ENCODE data around the gene WNK1. TPM values are rescaled to one million over a fixed set of nuclear protein-coding genes. Genes with fewer than 3 reads are reported as not detected.

The WNK1 gene
- polyA plus RNA-seq, 2 of the 4 experiments (the other 2 are of a cell fraction) = 88.4 to 98.0 TPM

GRCh38 chr12:793037-793436 lies 40.7 kb downstream of the WNK1 start (continued):
- no peak for TF ChIP-seq JUNB (IDR thresholded peaks at IDR 0.05)
- TF ChIP-seq ZFP36 (IDR thresholded peaks at IDR 0.05; ENCODE audit: borderline replicate concordance, partially characterized antibody) = no peak

GRCh38 chr12:793711-794110 lies 41.3 kb downstream of the WNK1 start:
- H3K9me3 ChIP-seq = no peaks in the 10 kb centered on the region
- CTCF ChIA-PET = interaction anchor here (0.6 to 3.7 kb wide), 3 partner anchors 21 to 246 kb away, joined by 3 to 24 read pairs (median 5); no protein-coding TSS in a partner anchor
- H3K27ac ChIP-seq = no peak overlapping the region
- peak; percentile 84 for FAIRE-seq
- H3K4me1 ChIP-seq = peaks cover 51% of the 10 kb centered on the region
- TF ChIP-seq RFX5 (IDR thresholded peaks at IDR 0.05) (no peak), CEBPB (IDR thresholded peaks at IDR 0.05) (0 out of 4 replicates have a peak, but pooled peaks of 1 of the 2 experiments have one; percentile 9)
- POLR2A ChIA-PET = no interaction called here
- no peak overlapping the region for H3K4me2 ChIP-seq
- no peak for ATAC-seq
- H3K4me3 ChIP-seq = no peak overlapping the region
- DNase-seq (ENCODE audit: low read depth in 1 of 2, low spot score in 1 of 2) = no peak

GRCh38 chr12:795305-795704 lies 42.9 kb downstream of the WNK1 start:
- Histone ChIP-seq H3K4me1 (peaks cover 35% of the 10 kb centered on the region), H3K4me3 (no peak overlapping the region), H3K4me2 (no peak overlapping the region), H3K27ac (no peak overlapping the region), H3K9me3 (no peaks in the 10 kb centered on the region)
- no peak for ATAC-seq
- TF ChIP-seq CEBPB (IDR thresholded peaks at IDR 0.05) (no peak), ELK1 (IDR thresholded peaks at IDR 0.05; ENCODE audit: low read depth, low read length) (no peak)
- POLR2A ChIA-PET = no interaction called here
- FAIRE-seq = no peak
- no peak for DNase-seq (ENCODE audit: low read depth in 1 of 2, low spot score in 1 of 2)
- 83% methylated on average over 4 of the region's 4 CpGs for WGBS (ENCODE audit: missing lambda C conversion rate)
- CTCF ChIA-PET = interaction anchor here (1.1 to 3.7 kb wide), 2 partner anchors 19 to 20 kb away, joined by 5 to 24 read pairs; no protein-coding TSS in a partner anchor

- Histone ChIP-seq H3K4me2 (no peak overlapping the region), H3K4me3 (no peak overlapping the region), H3K27ac (no peak overlapping the region), H3K4me1 (peaks cover 45% of the 10 kb centered on the region), H3K9me3 (no peaks in the 10 kb centered on the region)
- TF ChIP-seq NR3C1 (IDR thresholded peaks at IDR 0.05) (no peak), TFCP2L1 (CRISPR knock-in tag; IDR thresholded peaks at IDR 0.05) (no peak), ZC3H11A (IDR thresholded peaks at IDR 0.05) (no peak)
- no peak for FAIRE-seq
- no peak for ATAC-seq
- CTCF ChIA-PET = interaction anchor here (0.8 to 2.1 kb wide), 5 partner anchors 14 to 149 kb away, joined by 3 to 8 read pairs (median 5); partner anchors contain the start of gene RAD52
- DNase-seq (ENCODE audit: low read depth in 1 of 2, low spot score in 1 of 2) = no peak
- POLR2A ChIA-PET = no interaction called here
Observed at GRCh38 chr12:800401-800800, 48.0 kb downstream of the WNK1 start.

- no peak for DNase-seq (ENCODE audit: low read depth in 1 of 2, low spot score in 1 of 2)
- H3K4me1 ChIP-seq = peaks cover 54% of the 10 kb centered on the region
- no peak for TF ChIP-seq SREBF2 (IDR thresholded peaks at IDR 0.05)
- no peak for TF ChIP-seq PHF8 (IDR thresholded peaks at IDR 0.05; ENCODE audit: borderline replicate concordance, low read depth)
- TF ChIP-seq CTCF (IDR thresholded peaks at IDR 0.05) = no peak
- TF ChIP-seq NFE2L2 (conservative IDR thresholded peaks at IDR 0.05; ENCODE audit: low read length) = no peak
- no peak for TF ChIP-seq HES2 (IDR thresholded peaks at IDR 0.05)
- TF ChIP-seq FOSB (CRISPR knock-in tag; IDR thresholded peaks at IDR 0.05) = no peak
- TF ChIP-seq E2F6 (IDR thresholded peaks at IDR 0.05; ENCODE audit: borderline replicate concordance, low read depth) = no peak
- TF ChIP-seq NR3C1 (IDR thresholded peaks at IDR 0.05) = no peak
- TF ChIP-seq HOXB13 (CRISPR knock-in tag; IDR thresholded peaks at IDR 0.05; ENCODE audit: low read depth) = no peak
- no peak for TF ChIP-seq BHLHE40 (IDR thresholded peaks at IDR 0.05; ENCODE audit: low read depth, low read length)
- no peak for TF ChIP-seq GATA3 (IDR thresholded peaks at IDR 0.05; ENCODE audit: borderline replicate concordance)
- no peak for TF ChIP-seq CHD4 (IDR thresholded peaks at IDR 0.05; ENCODE audit: borderline replicate concordance)
- ATAC-seq = no peak
- no peaks in the 10 kb centered on the region for H3K9me3 ChIP-seq
- ChIA-PET CTCF (interaction anchor here (1.0 kb wide), 1 partner anchor 14 kb away, joined by 5 read pairs; no protein-coding TSS in a partner anchor), POLR2A (no interaction called here)
- H3K27ac ChIP-seq = no peak overlapping the region
- no peak overlapping the region for H3K4me2 ChIP-seq
- FAIRE-seq = peak; percentile 73
- no peak overlapping the region for H3K4me3 ChIP-seq
- 55% methylated on average over 3 of the region's 3 CpGs for WGBS (ENCODE audit: missing lambda C conversion rate)
Observed at GRCh38 chr12:802242-803120, 50.1 kb downstream of the WNK1 start.

Data from A549 (cell line).